DND-41 (cell line): ENCODE data around the gene GFM1.

Experiments used
- ATAC-seq: fragments of 200-7000 bp; cut with Tn5 transposase; 3 replicates; pipeline ENCODE4 v1.9.1; 2021; ENCODE audit warnings: low read depth; ENCODE audit not compliant: insufficient read depth
- DNase-seq: peaks from one replicate; pipeline ENCODE4 v3.0.0-alpha.2; 2020
- H2AFZ ChIP-seq: 2 replicates; pipeline ENCODE4 v1.6.0; 2012; ENCODE audit warnings: low read depth, low read length
- H3K27ac ChIP-seq: 2 replicates; pipeline ENCODE4 v1.5.1; 2012; ENCODE audit warnings: low read length, inconsistent platforms
- H3K27me3 ChIP-seq: fragments of 200-600 bp; sonication (generic); 2 replicates; pipeline ENCODE4 v1.6.0; 2012; ENCODE audit warnings: low read length, mild to moderate bottlenecking, inconsistent platforms; ENCODE audit not compliant: insufficient read depth, poor library complexity
- H3K36me3 ChIP-seq: 2 replicates; pipeline ENCODE4 v1.5.1; 2012; ENCODE audit warnings: low read length, inconsistent platforms; ENCODE audit not compliant: insufficient read depth
- H3K4me1 ChIP-seq: 2 replicates; pipeline ENCODE4 v1.5.1; 2012; ENCODE audit warnings: mild to moderate bottlenecking, low read length; ENCODE audit not compliant: insufficient read depth
- H3K4me2 ChIP-seq: 2 replicates; pipeline ENCODE4 v1.6.0; 2012; ENCODE audit warnings: mild to moderate bottlenecking, moderate library complexity, low read length, inconsistent platforms; ENCODE audit not compliant: insufficient read depth
- H3K4me3 ChIP-seq, 2 experiments: fragments of 200-600 bp in 1 of 2; shearing (Covaris generic) in 1 of 2; 2 replicates each; pipeline ENCODE4 v1.5.1; 2012 to 2016; ENCODE audit warnings: inconsistent platforms in 2 of 2, low read length in 2 of 2, mild to moderate bottlenecking in 2 of 2, low read depth in 1 of 2, moderate library complexity in 1 of 2
- H3K79me2 ChIP-seq: 2 replicates; pipeline ENCODE4 v1.6.0; 2012; ENCODE audit warnings: low read length, inconsistent platforms; ENCODE audit not compliant: insufficient read depth
- H3K9ac ChIP-seq: 2 replicates; pipeline ENCODE4 v1.6.0; 2012; ENCODE audit warnings: low read depth, mild to moderate bottlenecking, inconsistent platforms, low read length, moderate library complexity
- H3K9me3 ChIP-seq: 2 replicates; pipeline ENCODE4 v1.5.1; 2012; ENCODE audit warnings: low read length, moderate library complexity, mild to moderate bottlenecking, inconsistent platforms; ENCODE audit not compliant: insufficient read depth, severe bottlenecking
- H4K20me1 ChIP-seq: 2 replicates; pipeline ENCODE4 v1.6.0; 2012; ENCODE audit warnings: low read length; ENCODE audit not compliant: insufficient read depth
- EZH2 ChIP-seq: IDR thresholded peaks from 3 replicates; pipeline ENCODE4 v1.6.1; 2012; ENCODE audit warnings: borderline replicate concordance, low read depth, mild to moderate bottlenecking, moderate library complexity, low read length, inconsistent platforms; ENCODE audit not compliant: severe bottlenecking
- TF ChIP-seq, protein P1 (sequence below): IDR thresholded peaks from 2 replicates; pipeline ENCODE4 v1.5.1; 2012; ENCODE audit warnings: borderline replicate concordance, low read length, moderate library complexity, mild to moderate bottlenecking; ENCODE audit not compliant: poor library complexity, severe bottlenecking; ENCODE audit errors: extremely low read depth

The GFM1 gene

DNA sequence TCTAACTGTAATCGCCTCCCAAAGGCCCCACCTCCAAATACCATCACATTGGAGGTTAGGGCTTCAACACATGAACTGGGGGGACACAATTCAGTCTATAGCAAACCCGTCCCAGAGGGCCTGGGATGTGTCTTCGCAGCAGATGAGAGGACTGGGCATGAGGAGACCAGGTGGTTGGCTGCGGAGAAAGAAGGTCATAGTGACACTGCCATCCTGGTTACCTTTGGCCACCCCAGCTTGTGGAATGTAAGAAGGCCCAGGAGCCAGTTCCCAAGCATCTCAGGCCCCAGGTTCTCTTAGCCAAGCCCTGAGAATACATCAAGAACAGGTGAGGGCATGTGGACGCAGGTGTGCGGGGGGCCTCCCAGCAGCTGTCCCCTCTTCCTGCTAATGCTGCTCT, 94.3 kb downstream of the GFM1 start:
- Histone ChIP-seq H3K4me1 (no peaks in the 10 kb centered on the region), H3K27ac (no peak overlapping the region), H3K4me3 (no peak overlapping the region), H3K4me2 (no peak overlapping the region), H3K79me2 (no peaks in the 10 kb centered on the region), H3K27me3 (no peaks in the 10 kb centered on the region), H2AFZ (no peak overlapping the region), H3K36me3 (no peaks in the 10 kb centered on the region), H3K9me3 (peaks cover 5% of the 10 kb centered on the region), H3K9ac (no peak overlapping the region), H4K20me1 (no peaks in the 10 kb centered on the region)
- ATAC-seq (no peak), DNase-seq (no peak)
- TF ChIP-seq, protein P1, sequence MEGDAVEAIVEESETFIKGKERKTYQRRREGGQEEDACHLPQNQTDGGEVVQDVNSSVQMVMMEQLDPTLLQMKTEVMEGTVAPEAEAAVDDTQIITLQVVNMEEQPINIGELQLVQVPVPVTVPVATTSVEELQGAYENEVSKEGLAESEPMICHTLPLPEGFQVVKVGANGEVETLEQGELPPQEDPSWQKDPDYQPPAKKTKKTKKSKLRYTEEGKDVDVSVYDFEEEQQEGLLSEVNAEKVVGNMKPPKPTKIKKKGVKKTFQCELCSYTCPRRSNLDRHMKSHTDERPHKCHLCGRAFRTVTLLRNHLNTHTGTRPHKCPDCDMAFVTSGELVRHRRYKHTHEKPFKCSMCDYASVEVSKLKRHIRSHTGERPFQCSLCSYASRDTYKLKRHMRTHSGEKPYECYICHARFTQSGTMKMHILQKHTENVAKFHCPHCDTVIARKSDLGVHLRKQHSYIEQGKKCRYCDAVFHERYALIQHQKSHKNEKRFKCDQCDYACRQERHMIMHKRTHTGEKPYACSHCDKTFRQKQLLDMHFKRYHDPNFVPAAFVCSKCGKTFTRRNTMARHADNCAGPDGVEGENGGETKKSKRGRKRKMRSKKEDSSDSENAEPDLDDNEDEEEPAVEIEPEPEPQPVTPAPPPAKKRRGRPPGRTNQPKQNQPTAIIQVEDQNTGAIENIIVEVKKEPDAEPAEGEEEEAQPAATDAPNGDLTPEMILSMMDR = no peak
- TF ChIP-seq EZH2 = no peak

GRCh38 chr3:158739078-158739477, 94.8 kb downstream of the GFM1 start:
- no peaks in the 10 kb centered on the region for H3K4me1 ChIP-seq

GRCh38 chr3:158739661-158740060, 95.3 kb downstream of the GFM1 start:
- no peak for ATAC-seq
- Histone ChIP-seq H3K36me3 (no peaks in the 10 kb centered on the region), H3K27ac (no peak overlapping the region), H3K9ac (no peak overlapping the region), H4K20me1 (no peaks in the 10 kb centered on the region), H3K4me3 (no peak overlapping the region), H2AFZ (no peak overlapping the region), H3K4me2 (no peak overlapping the region), H3K9me3 (peaks cover 5% of the 10 kb centered on the region), H3K79me2 (no peaks in the 10 kb centered on the region), H3K4me1 (no peaks in the 10 kb centered on the region), H3K27me3 (no peaks in the 10 kb centered on the region)
- no peak for DNase-seq
- TF ChIP-seq, protein P1 = no peak
- no peak for TF ChIP-seq EZH2

More at GRCh38 chr3:158739078-158739477, 94.8 kb downstream of the GFM1 start:
- no peak overlapping the region for H3K9ac ChIP-seq
- ATAC-seq (no peak), DNase-seq (no peak)
- H3K27me3 ChIP-seq = no peaks in the 10 kb centered on the region
- no peak overlapping the region for H3K4me3 ChIP-seq
- H2AFZ ChIP-seq = no peak overlapping the region
- TF ChIP-seq EZH2 = no peak
- TF ChIP-seq, protein P1 = no peak
- H3K27ac ChIP-seq = no peak overlapping the region
- no peaks in the 10 kb centered on the region for H4K20me1 ChIP-seq
- H3K4me2 ChIP-seq = no peak overlapping the region
- no peaks in the 10 kb centered on the region for H3K79me2 ChIP-seq
- H3K36me3 ChIP-seq = no peaks in the 10 kb centered on the region
- peaks cover 5% of the 10 kb centered on the region for H3K9me3 ChIP-seq
